HG02588 (cell line): ENCODE data around the gene GPR18.

ENCODE experiments used
- ATAC-seq: cut with Tn5 transposase; IDR thresholded peaks from one replicate; pipeline ENCODE4 v1.9.1; 2021; ENCODE audit warnings: mild to moderate bottlenecking, moderate library complexity; ENCODE audit not compliant: unreplicated experiment

Gene GPR18

GRCh38 chr13:99258210-99258860 lies at the start of gene GPR18:
TSS of gene GPR18 (minus strand) at chr13:99258379. CDS start at chr13:99255872, 2,507 bp downstream.
- ATAC-seq = peak; percentile 93

- peak; percentile 39 for ATAC-seq
Observed at GRCh38 chr13:99307648-99308339, 49.6 kb upstream of the GPR18 start.

- ATAC-seq = peak; percentile 69
Observed at GRCh38 chr13:99307247-99307646, 49.1 kb upstream of the GPR18 start, which contains the start of gene GPR183. TSS of gene GPR183 (minus strand) at chr13:99307399. CDS start at chr13:99296145, 11,254 bp downstream.

- no peak for ATAC-seq
Observed at GRCh38 chr13:99305566-99305965, 47.4 kb upstream of the GPR18 start.

- no peak for ATAC-seq
Observed at GRCh38 chr13:99305158-99305557, 47.0 kb upstream of the GPR18 start.

- ATAC-seq = no peak
Observed at GRCh38 chr13:99304541-99304940, 46.4 kb upstream of the GPR18 start.

- no peak for ATAC-seq
Observed at GRCh38 chr13:99303863-99304521, 45.8 kb upstream of the GPR18 start.

GRCh38 chr13:99302637-99303505 lies 44.7 kb upstream of the GPR18 start:
- no peak for ATAC-seq

GRCh38 chr13:99301913-99302636 lies 43.9 kb upstream of the GPR18 start:
- no peak for ATAC-seq

- no peak for ATAC-seq
Observed at GRCh38 chr13:99301056-99301838, 43.1 kb upstream of the GPR18 start.

GRCh38 chr13:99299920-99300341 lies 41.8 kb upstream of the GPR18 start:
- ATAC-seq = no peak

- ATAC-seq = no peak
Observed at GRCh38 chr13:99299256-99299919, 41.2 kb upstream of the GPR18 start.

- ATAC-seq = no peak
Observed at GRCh38 chr13:99298056-99298455, 39.9 kb upstream of the GPR18 start.

- no peak for ATAC-seq
Observed at GRCh38 chr13:99297331-99297730, 39.2 kb upstream of the GPR18 start.

- ATAC-seq = peak; percentile 57
Observed at GRCh38 chr13:99296398-99296797, 38.2 kb upstream of the GPR18 start.

- ATAC-seq = no peak
Observed at GRCh38 chr13:99295488-99296252, 37.5 kb upstream of the GPR18 start.

GRCh38 chr13:99294958-99295357 lies 36.8 kb upstream of the GPR18 start:
- no peak for ATAC-seq

- no peak for ATAC-seq
Observed at GRCh38 chr13:99294198-99294597, 36.0 kb upstream of the GPR18 start.
